Activated T-helper 2 cell treated with anti-CD3 and anti-CD28 coated beads, Interferon-gamma antibody, Interleukin-2, Interleukin-4, amounts not matched to agents 10 μg/mL and 5 μg/mL and 100 μg/mL, durations not matched to agents 14 hours and 24 hours and 36 hours (primary cell): ENCODE data around the gene FANK1. TPM values are rescaled to one million over a fixed set of nuclear protein-coding genes. Genes with fewer than 3 reads are reported as not detected.

Source experiments
- DNase-seq: peaks from one replicate; pipeline ENCODE4 v3.0.0; 2021; ENCODE audit warnings: low spot score
- H3K27ac Mint-ChIP-seq: one replicate; pipeline ENCODE4 v1.8.0; 2021; ENCODE audit warnings: mixed read lengths
- H3K27me3 Mint-ChIP-seq: one replicate; pipeline ENCODE4 v1.8.0; 2021; ENCODE audit warnings: low read depth, mixed read lengths
- H3K36me3 Mint-ChIP-seq: one replicate; pipeline ENCODE4 v1.8.0; 2021; ENCODE audit warnings: low read depth, mixed read lengths
- H3K4me1 Mint-ChIP-seq: one replicate; pipeline ENCODE4 v1.8.0; 2021; ENCODE audit warnings: low read depth, mixed read lengths
- H3K4me3 Mint-ChIP-seq: one replicate; pipeline ENCODE4 v1.8.0; 2021; ENCODE audit warnings: low read depth, mild to moderate bottlenecking, moderate library complexity, mixed read lengths
- H3K9me3 Mint-ChIP-seq: one replicate; pipeline ENCODE4 v1.8.0; 2021; ENCODE audit warnings: mixed read lengths
- intact Hi-C: fragments of 100-400 bp; cut with micrococcal nuclease; formaldehyde crosslinking; loops from one replicate; pipeline ENCODE4 v1.15.1; 2023
- total RNA-seq: library from RNA; stranded (reverse); gene quantifications from 2 replicates; pipeline ENCODE4 v1.2.3, GENCODE V29; 2022

The FANK1 gene
- total RNA-seq, 1 donor from 2014 or later = not detected

DNA sequence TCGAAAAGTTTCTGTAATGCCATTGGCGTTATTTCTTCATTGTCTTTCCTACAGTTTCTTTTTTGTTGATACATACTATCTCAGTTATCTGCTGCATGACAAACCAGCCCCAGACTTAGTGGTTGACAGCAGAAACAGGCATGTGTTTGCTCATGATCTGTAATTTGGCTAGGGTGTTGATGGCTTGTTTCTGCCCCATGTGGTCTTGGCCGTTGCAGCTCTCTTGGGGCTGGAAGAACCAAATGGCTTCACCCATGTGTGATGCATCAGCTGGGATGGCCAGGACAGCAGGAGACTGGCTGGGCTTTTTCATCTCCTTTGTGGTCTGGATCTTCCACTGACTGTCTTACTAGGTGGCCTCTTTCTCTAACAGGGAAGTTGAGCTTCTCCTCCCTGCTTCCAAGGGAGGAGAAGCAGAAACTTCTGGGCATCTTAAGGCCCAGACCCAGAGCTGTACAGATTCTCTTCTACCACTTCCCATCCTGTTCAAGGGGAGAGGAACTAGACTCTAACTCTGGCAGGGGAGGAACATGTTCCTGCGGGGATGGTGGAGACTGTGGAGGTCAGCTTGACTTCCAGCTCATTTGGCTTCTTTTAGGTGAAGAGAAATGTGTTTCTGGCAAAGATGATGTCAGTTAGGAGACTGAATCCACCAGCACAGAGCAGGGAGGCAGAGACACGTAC, 89.3 kb downstream of the FANK1 start:
- Mint-ChIP-seq H3K4me1 (no peaks in the 10 kb centered on the region), H3K36me3 (no peaks in the 10 kb centered on the region), H3K27me3 (no peaks in the 10 kb centered on the region), H3K27ac (no peak overlapping the region), H3K4me3 (no peak overlapping the region), H3K9me3 (no peaks in the 10 kb centered on the region)
- intact Hi-C loops = no loop called here
- no peak for DNase-seq

DNA sequence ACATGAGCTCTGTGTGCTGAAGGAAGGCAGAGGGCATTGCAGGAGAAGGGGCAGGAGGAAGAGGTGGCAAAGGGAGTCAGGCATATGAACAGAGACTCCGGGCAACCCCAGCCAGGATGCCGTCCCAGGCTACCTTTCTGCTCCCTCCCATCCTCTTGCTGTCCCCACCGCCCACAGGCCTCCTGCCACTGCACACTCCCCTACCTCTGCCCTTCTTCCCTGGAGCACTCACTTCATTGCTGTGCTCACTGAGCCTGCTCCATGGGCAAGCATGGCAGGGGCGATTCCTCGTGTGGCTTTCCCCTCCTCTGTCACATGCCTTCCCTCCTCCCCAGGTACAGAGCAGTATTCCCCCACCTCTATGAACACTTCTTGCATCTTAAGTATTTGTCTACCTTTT, 93.4 kb downstream of the FANK1 start:
- Mint-ChIP-seq H3K9me3 (no peaks in the 10 kb centered on the region), H3K4me3 (no peak overlapping the region), H3K27ac (no peak overlapping the region), H3K36me3 (no peaks in the 10 kb centered on the region), H3K27me3 (no peaks in the 10 kb centered on the region), H3K4me1 (no peaks in the 10 kb centered on the region)
- intact Hi-C loops = no loop called here
- DNase-seq = no peak

DNA sequence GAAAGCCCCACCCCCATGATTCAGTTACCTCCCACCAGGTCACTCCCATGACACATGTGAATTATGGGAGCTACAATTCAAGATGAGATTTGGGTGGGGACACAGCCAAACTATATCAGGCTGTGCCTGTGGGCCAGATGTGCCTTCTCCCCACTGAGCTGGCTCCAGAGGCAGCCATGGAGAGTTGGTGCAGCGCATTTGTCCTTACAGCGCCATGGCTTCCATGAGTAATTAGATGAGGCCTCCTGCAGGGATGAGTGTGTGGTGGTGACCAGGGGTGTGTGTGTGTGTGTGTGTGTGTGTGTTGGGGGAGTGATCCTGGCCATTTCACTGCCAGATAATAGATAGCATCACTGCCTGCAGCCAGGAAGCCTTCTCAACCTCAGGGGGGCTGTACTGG, 94.6 kb downstream of the FANK1 start:
- Mint-ChIP-seq H3K9me3 (no peaks in the 10 kb centered on the region), H3K4me1 (peaks cover 3% of the 10 kb centered on the region), H3K27ac (no peak overlapping the region), H3K27me3 (no peaks in the 10 kb centered on the region), H3K36me3 (no peaks in the 10 kb centered on the region), H3K4me3 (no peak overlapping the region)
- intact Hi-C loops = no loop called here
- DNase-seq = no peak

DNA sequence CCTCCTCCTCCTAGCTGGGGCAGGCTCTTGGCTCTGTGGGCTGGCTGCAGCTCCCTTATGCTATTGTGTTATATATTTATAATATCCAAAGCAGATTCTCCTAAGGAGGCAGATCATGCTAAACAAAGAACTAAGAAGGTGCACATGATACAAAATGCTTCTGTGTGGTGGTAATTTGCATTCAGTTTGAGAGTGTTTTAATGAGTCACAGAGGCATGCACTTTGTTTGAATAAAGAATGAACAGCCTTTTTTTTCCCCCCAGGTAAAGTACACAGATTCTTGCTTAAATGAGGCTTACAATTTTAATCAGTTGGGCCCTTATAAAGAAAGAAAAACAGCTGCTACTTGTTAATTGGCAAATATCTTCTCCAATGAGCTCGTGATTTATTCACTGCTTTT, 95.0 kb downstream of the FANK1 start:
- no peaks in the 10 kb centered on the region for H3K27me3 Mint-ChIP-seq
- no peak for DNase-seq
- H3K4me3 Mint-ChIP-seq = no peak overlapping the region
- no peaks in the 10 kb centered on the region for H3K36me3 Mint-ChIP-seq
- H3K4me1 Mint-ChIP-seq = peaks cover 3% of the 10 kb centered on the region
- intact Hi-C loops = no loop called here
- H3K27ac Mint-ChIP-seq = no peak overlapping the region
- no peaks in the 10 kb centered on the region for H3K9me3 Mint-ChIP-seq

DNA sequence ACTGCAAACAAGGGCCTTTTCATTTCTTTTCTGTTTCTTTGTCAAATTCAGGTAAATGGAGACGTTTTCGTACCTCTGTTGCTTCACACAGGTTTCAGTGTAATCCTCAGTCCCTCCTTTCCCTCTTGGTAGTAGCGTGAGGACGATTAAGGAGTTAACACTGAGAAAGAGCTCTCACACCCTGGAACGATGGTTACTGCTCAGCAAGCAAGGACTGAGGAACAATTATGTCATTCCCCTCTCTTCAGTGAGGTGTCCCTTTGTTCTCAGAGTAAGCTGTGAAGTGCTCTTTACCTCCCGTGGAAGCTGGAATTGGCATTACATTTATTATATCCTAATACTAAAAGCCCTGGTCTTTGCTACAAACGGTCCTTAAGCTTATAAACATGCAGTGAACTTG, 95.9 kb downstream of the FANK1 start:
- no peaks in the 10 kb centered on the region for H3K36me3 Mint-ChIP-seq
- H3K27ac Mint-ChIP-seq = no peak overlapping the region
- peaks cover 5% of the 10 kb centered on the region for H3K4me1 Mint-ChIP-seq
- H3K27me3 Mint-ChIP-seq = no peaks in the 10 kb centered on the region
- H3K9me3 Mint-ChIP-seq = no peaks in the 10 kb centered on the region
- H3K4me3 Mint-ChIP-seq = no peak overlapping the region
- intact Hi-C loops = no loop called here
- no peak for DNase-seq

DNA sequence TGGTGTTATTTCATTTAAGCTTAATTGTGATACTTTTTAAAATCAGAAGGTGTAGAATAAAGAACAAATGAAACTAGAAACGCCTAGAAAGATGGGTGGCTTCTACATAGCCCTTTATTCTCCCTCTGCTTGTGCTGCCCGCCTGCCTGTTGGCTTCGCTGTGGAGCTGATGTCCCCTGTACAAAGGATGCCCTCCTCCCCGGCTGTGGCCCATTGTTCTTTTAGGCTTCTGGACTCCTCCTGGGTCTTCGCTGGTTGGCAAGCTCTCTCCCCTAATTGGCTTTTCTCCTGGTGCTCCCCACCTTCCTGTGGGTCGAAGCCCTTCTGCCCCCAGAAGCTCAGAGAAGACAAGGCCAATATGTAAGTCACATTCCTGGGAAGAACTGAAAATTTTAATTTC, 98.2 kb downstream of the FANK1 start:
- H3K9me3 Mint-ChIP-seq = no peaks in the 10 kb centered on the region
- H3K36me3 Mint-ChIP-seq = no peaks in the 10 kb centered on the region
- no peak overlapping the region for H3K4me3 Mint-ChIP-seq
- peaks cover 7% of the 10 kb centered on the region for H3K4me1 Mint-ChIP-seq
- H3K27ac Mint-ChIP-seq = no peak overlapping the region
- H3K27me3 Mint-ChIP-seq = peaks cover 3% of the 10 kb centered on the region
- intact Hi-C loops = no loop called here
- DNase-seq = no peak

DNA sequence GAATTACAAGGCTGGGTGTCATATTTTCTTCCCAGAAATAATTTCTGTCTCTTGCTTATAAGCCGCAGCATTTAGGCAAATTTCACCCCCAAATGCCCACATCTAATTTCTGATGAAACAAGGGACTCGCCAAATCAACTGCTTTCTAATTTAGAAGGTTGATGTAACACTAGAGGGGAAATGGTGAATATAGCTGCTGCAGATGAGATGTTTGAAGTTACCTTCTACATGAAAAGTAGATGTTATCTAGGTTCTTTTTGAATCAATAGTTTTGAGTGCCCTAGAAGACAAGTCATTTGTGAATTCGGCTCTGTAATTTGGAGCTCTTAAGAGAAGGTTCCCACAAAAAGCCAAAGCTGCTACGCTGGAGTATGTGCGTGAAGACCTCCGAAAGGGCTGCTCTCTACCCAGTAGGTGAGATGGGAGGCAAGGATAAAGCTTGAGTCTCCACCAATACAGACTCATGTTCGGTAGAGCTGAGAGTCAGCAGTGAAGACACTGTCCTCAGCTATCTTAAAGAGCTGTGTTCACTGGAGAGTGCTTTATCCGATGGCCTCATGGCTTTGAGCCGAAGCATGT, 99.5 kb downstream of the FANK1 start:
- Mint-ChIP-seq H3K9me3 (no peaks in the 10 kb centered on the region), H3K4me3 (no peak overlapping the region), H3K4me1 (peaks cover 9% of the 10 kb centered on the region), H3K36me3 (no peaks in the 10 kb centered on the region), H3K27me3 (peaks cover 6% of the 10 kb centered on the region), H3K27ac (no peak overlapping the region)
- intact Hi-C loops = no loop called here
- DNase-seq = no peak

DNA sequence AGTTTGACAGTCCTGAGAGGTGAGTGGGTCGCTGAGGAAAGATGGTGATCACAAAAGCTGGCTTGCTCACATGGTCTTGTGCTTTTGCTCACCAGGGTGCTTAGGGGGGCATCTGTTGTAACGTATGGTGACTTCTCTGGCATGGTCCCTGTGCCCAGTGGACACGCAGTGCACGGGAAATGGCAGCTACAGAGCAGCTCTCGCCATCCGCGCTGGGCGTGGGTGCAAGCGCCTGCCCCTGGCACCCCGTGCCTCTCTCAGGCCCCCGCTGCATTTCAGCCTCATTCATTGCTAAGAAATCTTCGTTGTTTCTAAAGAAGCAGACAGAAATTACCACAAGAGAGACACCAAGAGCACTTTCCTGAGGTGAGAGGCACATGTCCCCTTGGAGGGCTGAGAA, 101.2 kb downstream of the FANK1 start:
- H3K4me3 Mint-ChIP-seq = no peak overlapping the region
- H3K4me1 Mint-ChIP-seq = peaks cover 9% of the 10 kb centered on the region
- DNase-seq = no peak
- H3K27ac Mint-ChIP-seq = no peak overlapping the region
- H3K27me3 Mint-ChIP-seq = peaks cover 6% of the 10 kb centered on the region
- intact Hi-C loops = no loop called here
- H3K9me3 Mint-ChIP-seq = no peaks in the 10 kb centered on the region
- no peaks in the 10 kb centered on the region for H3K36me3 Mint-ChIP-seq

DNA sequence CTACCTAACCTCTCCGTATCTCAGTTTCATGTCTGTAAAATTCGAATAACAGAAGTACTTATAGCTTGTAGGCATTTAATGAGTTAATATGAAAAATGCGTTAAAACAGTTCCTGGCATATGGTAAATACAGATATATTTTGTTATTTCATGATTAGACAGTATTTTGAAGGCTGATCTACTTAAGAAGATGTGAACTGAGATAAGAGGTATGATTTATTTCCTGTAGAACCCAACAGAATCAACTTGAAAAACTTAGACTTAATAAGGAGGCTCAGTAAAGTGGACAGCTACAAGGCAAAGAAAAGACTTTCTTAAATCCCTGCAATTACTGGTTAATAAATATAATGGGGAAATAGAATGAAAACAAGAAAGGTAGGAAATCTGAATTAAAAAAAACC, 103.3 kb downstream of the FANK1 start:
- H3K4me1 Mint-ChIP-seq = peaks cover 9% of the 10 kb centered on the region
- H3K4me3 Mint-ChIP-seq = no peak overlapping the region
- no peaks in the 10 kb centered on the region for H3K36me3 Mint-ChIP-seq
- H3K27ac Mint-ChIP-seq = no peak overlapping the region
- H3K27me3 Mint-ChIP-seq = peaks cover 7% of the 10 kb centered on the region
- no peaks in the 10 kb centered on the region for H3K9me3 Mint-ChIP-seq
- intact Hi-C loops = no loop called here
- DNase-seq = no peak

DNA sequence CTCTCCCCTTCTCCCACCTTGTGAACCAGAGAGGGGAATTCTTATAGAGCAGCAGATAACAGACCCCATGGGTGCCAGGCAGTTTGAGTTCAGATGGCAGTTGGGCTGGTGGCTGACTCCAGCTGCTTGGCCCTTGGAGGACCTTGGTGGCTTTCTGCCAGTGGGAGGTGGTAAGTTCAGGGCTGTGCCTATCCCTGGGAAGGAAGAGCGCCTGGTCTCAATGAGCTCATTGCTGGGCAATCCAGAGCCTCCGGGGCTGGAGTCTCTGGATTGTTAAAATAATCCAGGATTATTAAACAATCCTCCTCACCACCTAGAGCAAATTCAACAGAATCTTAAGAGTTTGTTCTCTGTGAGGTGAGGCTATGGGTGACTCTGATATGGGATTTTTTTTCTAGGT, 105.2 kb downstream of the FANK1 start:
- Mint-ChIP-seq H3K27ac (no peak overlapping the region), H3K27me3 (peaks cover 7% of the 10 kb centered on the region), H3K9me3 (no peaks in the 10 kb centered on the region), H3K36me3 (no peaks in the 10 kb centered on the region), H3K4me3 (no peak overlapping the region), H3K4me1 (peaks cover 5% of the 10 kb centered on the region)
- DNase-seq = no peak
- intact Hi-C loops = no loop called here

DNA sequence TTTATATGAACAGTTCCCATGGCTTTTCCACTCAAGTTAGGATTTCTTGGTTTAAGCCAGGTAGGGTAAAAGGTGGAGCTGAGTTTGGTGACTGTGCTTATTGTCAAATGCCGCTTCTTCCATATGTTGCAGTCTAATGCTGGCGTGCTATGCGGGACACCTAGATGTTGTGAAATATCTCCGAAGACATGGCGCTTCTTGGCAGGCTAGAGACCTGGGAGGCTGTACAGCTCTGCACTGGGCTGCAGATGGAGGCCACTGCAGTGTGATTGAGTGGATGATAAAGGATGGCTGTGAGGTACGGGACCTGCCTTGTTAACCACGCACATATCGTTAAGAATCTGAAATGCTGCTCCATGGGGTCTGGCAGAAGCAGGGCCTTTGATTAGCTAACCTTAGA, 108.4 kb downstream of the FANK1 start:
- Mint-ChIP-seq H3K9me3 (no peaks in the 10 kb centered on the region), H3K4me3 (no peak overlapping the region), H3K27me3 (peaks cover 3% of the 10 kb centered on the region), H3K4me1 (peaks cover 1% of the 10 kb centered on the region), H3K36me3 (no peaks in the 10 kb centered on the region), H3K27ac (no peak overlapping the region)
- DNase-seq = no peak
- intact Hi-C loops = no loop called here

DNA sequence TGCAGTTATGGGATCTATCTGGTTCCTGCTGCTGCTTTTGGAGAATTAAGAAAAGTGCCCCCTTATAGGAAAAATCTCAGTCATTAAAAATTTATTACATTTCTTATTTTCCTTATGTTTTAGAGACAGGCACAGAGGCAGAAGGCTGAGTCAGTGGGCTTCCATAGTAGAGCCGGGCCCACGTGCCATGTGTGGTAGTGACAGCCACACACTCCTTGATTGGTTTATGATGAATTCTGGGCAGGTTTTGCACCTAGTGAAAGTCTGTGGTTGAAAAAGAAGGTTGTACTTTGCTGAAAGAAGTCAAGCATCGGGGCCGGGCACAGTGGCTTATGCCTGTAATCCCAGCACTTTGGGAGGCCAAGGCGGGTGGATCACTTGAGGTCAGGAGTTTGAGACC, 109.9 kb downstream of the FANK1 start:
- peaks cover 1% of the 10 kb centered on the region for H3K27me3 Mint-ChIP-seq
- H3K27ac Mint-ChIP-seq = no peak overlapping the region
- H3K9me3 Mint-ChIP-seq = no peaks in the 10 kb centered on the region

DNA sequence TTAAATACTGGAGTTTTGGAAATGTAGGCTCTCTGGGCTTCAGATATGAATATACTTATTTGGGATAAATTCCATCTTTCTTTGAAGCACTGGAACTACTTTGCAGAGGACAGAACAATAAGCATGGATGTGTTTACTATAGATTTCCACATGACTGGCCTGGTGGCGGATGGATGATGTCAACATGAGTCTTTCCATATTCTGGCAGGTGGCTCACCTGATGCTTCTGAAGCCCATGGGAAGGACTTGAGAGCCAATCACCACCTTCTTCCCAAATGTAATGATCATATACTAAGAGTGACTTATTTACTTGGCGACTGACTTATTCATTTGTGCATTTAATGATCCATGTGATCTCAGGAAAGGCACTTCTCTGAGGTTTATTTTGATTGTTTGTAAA, 110.5 kb downstream of the FANK1 start:
- Mint-ChIP-seq H3K27ac (no peak overlapping the region), H3K4me1 (no peaks in the 10 kb centered on the region), H3K9me3 (no peaks in the 10 kb centered on the region), H3K27me3 (peaks cover 1% of the 10 kb centered on the region), H3K36me3 (no peaks in the 10 kb centered on the region), H3K4me3 (no peak overlapping the region)
- intact Hi-C loops = no loop called here
- DNase-seq = no peak

More for the DNA sequence above, 109.9 kb downstream of the FANK1 start:
- no peak for DNase-seq
- H3K4me1 Mint-ChIP-seq = no peaks in the 10 kb centered on the region
- H3K4me3 Mint-ChIP-seq = no peak overlapping the region
- H3K36me3 Mint-ChIP-seq = no peaks in the 10 kb centered on the region
- intact Hi-C loops = no loop called here

DNA sequence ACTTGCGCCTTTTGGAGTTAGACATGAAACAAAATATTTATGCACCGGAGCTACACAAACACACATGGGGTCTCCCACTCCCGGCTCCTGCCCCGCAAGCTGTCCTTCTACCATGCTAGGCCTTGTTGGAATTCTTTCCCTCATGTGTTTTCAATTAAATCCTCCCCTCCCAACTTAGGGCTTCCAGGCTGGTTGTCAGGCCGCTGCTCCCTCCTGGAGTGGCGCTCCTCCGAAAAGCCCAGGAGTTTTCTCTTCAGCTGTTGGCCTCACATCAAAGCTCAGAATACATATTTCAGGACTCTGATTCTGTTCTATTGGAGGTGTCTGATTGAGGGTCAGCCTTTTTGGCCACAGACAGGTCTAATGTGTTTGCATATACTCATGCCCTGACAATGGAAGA, 113.3 kb downstream of the FANK1 start:
- intact Hi-C loops = no loop called here

More for the DNA sequence above, 113.3 kb downstream of the FANK1 start:
- H3K27me3 Mint-ChIP-seq = no peaks in the 10 kb centered on the region
- no peak overlapping the region for H3K4me3 Mint-ChIP-seq
- no peaks in the 10 kb centered on the region for H3K36me3 Mint-ChIP-seq
- no peak overlapping the region for H3K27ac Mint-ChIP-seq
- H3K9me3 Mint-ChIP-seq = no peaks in the 10 kb centered on the region
- H3K4me1 Mint-ChIP-seq = peaks cover 4% of the 10 kb centered on the region
- no peak for DNase-seq
